ENCODE data around the gene ADRB1.
A peak's percentile ranks its signal among the peaks of the same experiment; 100 is the strongest.

Gene ADRB1

GRCh38 chr10:114042895-114043531 is 653 bp upstream of the ADRB1 start:
- Histone ChIP-seq H3K4me1 (ENCODE audit: control insufficient read depth, insufficient read depth, low read length) (peaks cover 5% of the 10 kb centered on the region), H3K9me3 (ENCODE audit: control insufficient read depth, insufficient read depth, low read depth, low read length) (0 out of 2 replicates have a peak, but pooled peaks cover 3% of the 10 kb centered on the region), H3K27me3 (ENCODE audit: control insufficient read depth, insufficient read depth, low read length) (peaks cover 87% of the 10 kb centered on the region), H3K27ac (ENCODE audit: low read depth, low read length) (no peak overlapping the region), H3K9ac (ENCODE audit: low read length) (no peak overlapping the region), H3K36me3 (ENCODE audit: control insufficient read depth, insufficient read depth, low read length) (no peaks in the 10 kb centered on the region), H3K4me3 (ENCODE audit: low read depth, low read length) (peak overlapping the region; percentile 61)

- Histone ChIP-seq H3K9me3 (ENCODE audit: control insufficient read depth, insufficient read depth, low read depth, low read length) (0 out of 2 replicates have a peak, but pooled peaks cover 3% of the 10 kb centered on the region), H3K27ac (ENCODE audit: low read depth, low read length) (no peak overlapping the region), H3K9ac (ENCODE audit: low read length) (no peak overlapping the region), H3K36me3 (ENCODE audit: control insufficient read depth, insufficient read depth, low read length) (no peaks in the 10 kb centered on the region), H3K4me3 (ENCODE audit: low read depth, low read length) (peak overlapping the region; percentile 61), H3K4me1 (ENCODE audit: control insufficient read depth, insufficient read depth, low read length) (peaks cover 5% of the 10 kb centered on the region), H3K27me3 (ENCODE audit: control insufficient read depth, insufficient read depth, low read length) (peaks cover 93% of the 10 kb centered on the region)
Measured at GRCh38 chr10:114044247-114045135, 825 bp downstream of the ADRB1 start.

GRCh38 chr10:114045136-114046086 is 1.7 kb downstream of the ADRB1 start:
- Histone ChIP-seq H3K9me3 (ENCODE audit: control insufficient read depth, insufficient read depth, low read depth, low read length) (0 out of 2 replicates have a peak, but pooled peaks cover 3% of the 10 kb centered on the region), H3K9ac (ENCODE audit: low read length) (no peak overlapping the region), H3K4me1 (ENCODE audit: control insufficient read depth, insufficient read depth, low read length) (peaks cover 5% of the 10 kb centered on the region), H3K27me3 (ENCODE audit: control insufficient read depth, insufficient read depth, low read length) (peaks cover 92% of the 10 kb centered on the region), H3K4me3 (ENCODE audit: low read depth, low read length) (peak overlapping the region; percentile 45), H3K27ac (ENCODE audit: low read depth, low read length) (no peak overlapping the region), H3K36me3 (ENCODE audit: control insufficient read depth, insufficient read depth, low read length) (no peaks in the 10 kb centered on the region)

GRCh38 chr10:114046087-114046458 is 2.4 kb downstream of the ADRB1 start:
- H3K9me3 ChIP-seq (ENCODE audit: control insufficient read depth, insufficient read depth, low read depth, low read length) = 0 out of 2 replicates have a peak, but pooled peaks cover 3% of the 10 kb centered on the region
- H3K27ac ChIP-seq (ENCODE audit: low read depth, low read length) = no peak overlapping the region
- H3K4me3 ChIP-seq (ENCODE audit: low read depth, low read length) = no peak overlapping the region
- peaks cover 86% of the 10 kb centered on the region for H3K27me3 ChIP-seq (ENCODE audit: control insufficient read depth, insufficient read depth, low read length)
- H3K4me1 ChIP-seq (ENCODE audit: control insufficient read depth, insufficient read depth, low read length) = peaks cover 5% of the 10 kb centered on the region
- no peaks in the 10 kb centered on the region for H3K36me3 ChIP-seq (ENCODE audit: control insufficient read depth, insufficient read depth, low read length)
- no peak overlapping the region for H3K9ac ChIP-seq (ENCODE audit: low read length)

- H3K27me3 ChIP-seq (ENCODE audit: control insufficient read depth, insufficient read depth, low read length) = peaks cover 62% of the 10 kb centered on the region
- no peak overlapping the region for H3K4me3 ChIP-seq (ENCODE audit: low read depth, low read length)
- H3K9me3 ChIP-seq (ENCODE audit: control insufficient read depth, insufficient read depth, low read depth, low read length) = 0 out of 2 replicates have a peak, but pooled peaks cover 3% of the 10 kb centered on the region
- H3K27ac ChIP-seq (ENCODE audit: low read depth, low read length) = no peak overlapping the region
- peaks cover 5% of the 10 kb centered on the region for H3K4me1 ChIP-seq (ENCODE audit: control insufficient read depth, insufficient read depth, low read length)
- H3K36me3 ChIP-seq (ENCODE audit: control insufficient read depth, insufficient read depth, low read length) = no peaks in the 10 kb centered on the region
- H3K9ac ChIP-seq (ENCODE audit: low read length) = no peak overlapping the region
Measured at GRCh38 chr10:114048472-114048871, 4.8 kb downstream of the ADRB1 start.

GRCh38 chr10:114051714-114052113 is 8.0 kb downstream of the ADRB1 start:
- no peaks in the 10 kb centered on the region for H3K9me3 ChIP-seq (ENCODE audit: control insufficient read depth, insufficient read depth, low read depth, low read length)
- no peak overlapping the region for H3K4me3 ChIP-seq (ENCODE audit: low read depth, low read length)
- no peak overlapping the region for H3K27ac ChIP-seq (ENCODE audit: low read depth, low read length)
- H3K9ac ChIP-seq (ENCODE audit: low read length) = no peak overlapping the region
- H3K27me3 ChIP-seq (ENCODE audit: control insufficient read depth, insufficient read depth, low read length) = peaks cover 31% of the 10 kb centered on the region
- no peaks in the 10 kb centered on the region for H3K36me3 ChIP-seq (ENCODE audit: control insufficient read depth, insufficient read depth, low read length)
- no peaks in the 10 kb centered on the region for H3K4me1 ChIP-seq (ENCODE audit: control insufficient read depth, insufficient read depth, low read length)

- Histone ChIP-seq H3K27ac (ENCODE audit: low read depth, low read length) (no peak overlapping the region), H3K27me3 (ENCODE audit: control insufficient read depth, insufficient read depth, low read length) (peaks cover 25% of the 10 kb centered on the region), H3K36me3 (ENCODE audit: control insufficient read depth, insufficient read depth, low read length) (no peaks in the 10 kb centered on the region), H3K9me3 (ENCODE audit: control insufficient read depth, insufficient read depth, low read depth, low read length) (no peaks in the 10 kb centered on the region), H3K9ac (ENCODE audit: low read length) (no peak overlapping the region), H3K4me1 (ENCODE audit: control insufficient read depth, insufficient read depth, low read length) (no peaks in the 10 kb centered on the region), H3K4me3 (ENCODE audit: low read depth, low read length) (no peak overlapping the region)
Measured at GRCh38 chr10:114052255-114052654, 8.6 kb downstream of the ADRB1 start.

- Histone ChIP-seq H3K4me3 (ENCODE audit: low read depth, low read length) (no peak overlapping the region), H3K9me3 (ENCODE audit: control insufficient read depth, insufficient read depth, low read depth, low read length) (no peaks in the 10 kb centered on the region), H3K4me1 (ENCODE audit: control insufficient read depth, insufficient read depth, low read length) (no peaks in the 10 kb centered on the region), H3K9ac (ENCODE audit: low read length) (no peak overlapping the region), H3K27me3 (ENCODE audit: control insufficient read depth, insufficient read depth, low read length) (peaks cover 9% of the 10 kb centered on the region), H3K36me3 (ENCODE audit: control insufficient read depth, insufficient read depth, low read length) (no peaks in the 10 kb centered on the region), H3K27ac (ENCODE audit: low read depth, low read length) (no peak overlapping the region)
Measured at GRCh38 chr10:114053946-114054345, 10.3 kb downstream of the ADRB1 start.

GRCh38 chr10:114057855-114058254 is 14.2 kb downstream of the ADRB1 start:
- Histone ChIP-seq H3K4me1 (ENCODE audit: control insufficient read depth, insufficient read depth, low read length) (peaks cover 11% of the 10 kb centered on the region), H3K4me3 (ENCODE audit: low read depth, low read length) (no peak overlapping the region), H3K9me3 (ENCODE audit: control insufficient read depth, insufficient read depth, low read depth, low read length) (no peaks in the 10 kb centered on the region), H3K9ac (ENCODE audit: low read length) (no peak overlapping the region), H3K36me3 (ENCODE audit: control insufficient read depth, insufficient read depth, low read length) (no peaks in the 10 kb centered on the region), H3K27ac (ENCODE audit: low read depth, low read length) (no peak overlapping the region), H3K27me3 (ENCODE audit: control insufficient read depth, insufficient read depth, low read length) (no peaks in the 10 kb centered on the region)

- no peak overlapping the region for H3K27ac ChIP-seq (ENCODE audit: low read depth, low read length)
- peaks cover 11% of the 10 kb centered on the region for H3K4me1 ChIP-seq (ENCODE audit: control insufficient read depth, insufficient read depth, low read length)
- H3K4me3 ChIP-seq (ENCODE audit: low read depth, low read length) = no peak overlapping the region
- H3K36me3 ChIP-seq (ENCODE audit: control insufficient read depth, insufficient read depth, low read length) = no peaks in the 10 kb centered on the region
- H3K27me3 ChIP-seq (ENCODE audit: control insufficient read depth, insufficient read depth, low read length) = no peaks in the 10 kb centered on the region
- no peaks in the 10 kb centered on the region for H3K9me3 ChIP-seq (ENCODE audit: control insufficient read depth, insufficient read depth, low read depth, low read length)
- H3K9ac ChIP-seq (ENCODE audit: low read length) = no peak overlapping the region
Measured at GRCh38 chr10:114058297-114058696, 14.6 kb downstream of the ADRB1 start.

Measured in HUES6 (cell line).